K562 (cell line): ENCODE results near the gene ZDHHC18. TPM values are rescaled to one million over a fixed set of nuclear protein-coding genes. Genes with fewer than 3 reads are reported as not detected.

Experiments
- CBFA2T2 ChIP-seq: fragments of 450-650 bp; conservative IDR thresholded peaks from 2 replicates; pipeline ENCODE4 v1.6.1; 2017; ENCODE audit warnings: mild to moderate bottlenecking
- EP400 ChIP-seq: fragments of 450-650 bp; IDR thresholded peaks from 2 replicates; pipeline ENCODE4 v1.6.1; 2017; ENCODE audit warnings: antibody characterized with exemption, mild to moderate bottlenecking, moderate library complexity
- FOXP1 ChIP-seq: sonication (generic); formaldehyde crosslinking; IDR thresholded peaks from 2 replicates; pipeline ENCODE4 v1.8.0; 2022; ENCODE audit warnings: mild to moderate bottlenecking, missing genetic modification reagents
- NFIC ChIP-seq: fragments of 450-650 bp; IDR thresholded peaks from 2 replicates; pipeline ENCODE4 v1.6.1; 2017; ENCODE audit warnings: mild to moderate bottlenecking, inconsistent platforms
- OTX1 ChIP-seq: fragments of 450-650 bp; formaldehyde crosslinking; IDR thresholded peaks from 2 replicates; pipeline ENCODE4 v1.4.0; 2022; ENCODE audit warnings: mild to moderate bottlenecking
- POLR2AphosphoS5 ChIP-seq: IDR thresholded peaks from 2 replicates; pipeline ENCODE4 v1.6.1; 2011; ENCODE audit warnings: mild to moderate bottlenecking, low read depth, low read length, moderate library complexity; ENCODE audit not compliant: control insufficient read depth, insufficient read depth
- POLR2G ChIP-seq: fragments of 200-400 bp; formaldehyde crosslinking; IDR thresholded peaks from 2 replicates; pipeline ENCODE4 v1.6.1; 2017; ENCODE audit warnings: low read depth, mild to moderate bottlenecking, antibody characterized with exemption, low read length, moderate library complexity
- PYGO2 ChIP-seq: fragments of 450-650 bp; IDR thresholded peaks from 2 replicates; pipeline ENCODE4 v1.6.1; 2016; ENCODE audit warnings: mild to moderate bottlenecking, missing genetic modification characterization, moderate library complexity, missing compliant biosample characterization
- SRSF3 ChIP-seq: fragments of 200-400 bp; formaldehyde crosslinking; IDR thresholded peaks from 2 replicates; pipeline ENCODE4 v1.6.1; 2016; ENCODE audit warnings: mild to moderate bottlenecking, low read length, moderate library complexity; ENCODE audit not compliant: insufficient read depth
- STAG1 ChIP-seq: sonication (generic); formaldehyde crosslinking; IDR thresholded peaks from 2 replicates; pipeline ENCODE4 v1.5.0; 2020; ENCODE audit warnings: missing genetic modification reagents, borderline replicate concordance
- TCF7 ChIP-seq: sonication (generic); IDR thresholded peaks from 2 replicates; pipeline ENCODE4 v1.6.1; 2016; ENCODE audit warnings: antibody characterized with exemption, borderline replicate concordance
- THAP12 ChIP-seq: fragments of 250-450 bp; sonication (Bioruptor Pico); IDR thresholded peaks from 2 replicates; pipeline ENCODE4 v1.9.0; 2021; ENCODE audit warnings: mild to moderate bottlenecking, inconsistent platforms
- THRB ChIP-seq: fragments of 450-650 bp; formaldehyde crosslinking; conservative IDR thresholded peaks from 2 replicates; pipeline ENCODE4 v1.4.0; 2022; ENCODE audit warnings: mild to moderate bottlenecking, missing genetic modification characterization
- YY1 ChIP-seq, 3 experiments: IDR thresholded peaks; 2 replicates each; pipeline ENCODE4 v1.6.1; 2011; ENCODE audit warnings: low read length in 2 of 3, mild to moderate bottlenecking in 2 of 3, moderate library complexity in 2 of 3, borderline replicate concordance in 1 of 3, control low read depth in 1 of 3, low read depth in 1 of 3; ENCODE audit not compliant: insufficient read depth in 3 of 3, insufficient replicate concordance in 2 of 3, control insufficient read depth in 1 of 3, insufficient read length in 1 of 3; ENCODE audit errors: extremely low read depth in 1 of 3
- ZBTB26 ChIP-seq: fragments of 450-650 bp; formaldehyde crosslinking; IDR thresholded peaks from 2 replicates; pipeline ENCODE4 v1.4.0; 2022; ENCODE audit warnings: missing genetic modification characterization
- ZNF785 ChIP-seq: fragments of 250-450 bp; sonication (Bioruptor Pico); IDR thresholded peaks from 2 replicates; pipeline ENCODE4 v1.4.0; 2020; ENCODE audit warnings: mild to moderate bottlenecking
- polyA plus RNA-seq, 8 experiments: library from polyadenylated mRNA; depleted of rRNA in 4 of 8; stranded (reverse) in 5 of 8; unstranded in 3 of 8; fragments of >200 nt; fragmentation: Nextera tagmentation in 2 of 8; fragmentation: Illumina TruSeq in 1 of 8; extraction: Ambion mirVana in 2 of 8; extraction: Trizol in 1 of 8; gene quantifications; 2 replicates each; pipeline versions ENCODE4 v1.2.1 to v1.2.3, GENCODE V29; 2011 to 2014; ENCODE audit warnings: inconsistent platforms in 1 of 8, missing spikeins in 1 of 8
- total RNA-seq, 7 experiments: library from RNA; depleted of rRNA in 6 of 7; stranded (reverse); fragments of >200 nt in 6 of 7; fragmentation: Illumina TruSeq in 2 of 7; extraction: Trizol in 2 of 7; gene quantifications; 2 replicates each; pipeline versions ENCODE4 v1.2.1 to v1.2.3, GENCODE V29; 2011 to 2021; ENCODE audit warnings: low replicate concordance in 1 of 7
- TF ChIP-seq, protein P1 (sequence below), 2 experiments: fragments of 450-650 bp in 1 of 2; IDR thresholded peaks; 2 replicates each; pipeline ENCODE4 v1.6.1; 2011 to 2017; ENCODE audit warnings: low read depth in 2 of 2, antibody characterized with exemption in 1 of 2, borderline replicate concordance in 1 of 2, low read length in 1 of 2, mild to moderate bottlenecking in 1 of 2, mixed read lengths in 1 of 2; ENCODE audit not compliant: control insufficient read depth in 1 of 2

ZDHHC18 gene
- total and polyA plus RNA-seq, 9 of the 15 experiments (the other 6 are each of a cell fraction or from before 2014, with no cell fraction given) = 0.42 to 35.6 (median 15.8) TPM

DNA sequence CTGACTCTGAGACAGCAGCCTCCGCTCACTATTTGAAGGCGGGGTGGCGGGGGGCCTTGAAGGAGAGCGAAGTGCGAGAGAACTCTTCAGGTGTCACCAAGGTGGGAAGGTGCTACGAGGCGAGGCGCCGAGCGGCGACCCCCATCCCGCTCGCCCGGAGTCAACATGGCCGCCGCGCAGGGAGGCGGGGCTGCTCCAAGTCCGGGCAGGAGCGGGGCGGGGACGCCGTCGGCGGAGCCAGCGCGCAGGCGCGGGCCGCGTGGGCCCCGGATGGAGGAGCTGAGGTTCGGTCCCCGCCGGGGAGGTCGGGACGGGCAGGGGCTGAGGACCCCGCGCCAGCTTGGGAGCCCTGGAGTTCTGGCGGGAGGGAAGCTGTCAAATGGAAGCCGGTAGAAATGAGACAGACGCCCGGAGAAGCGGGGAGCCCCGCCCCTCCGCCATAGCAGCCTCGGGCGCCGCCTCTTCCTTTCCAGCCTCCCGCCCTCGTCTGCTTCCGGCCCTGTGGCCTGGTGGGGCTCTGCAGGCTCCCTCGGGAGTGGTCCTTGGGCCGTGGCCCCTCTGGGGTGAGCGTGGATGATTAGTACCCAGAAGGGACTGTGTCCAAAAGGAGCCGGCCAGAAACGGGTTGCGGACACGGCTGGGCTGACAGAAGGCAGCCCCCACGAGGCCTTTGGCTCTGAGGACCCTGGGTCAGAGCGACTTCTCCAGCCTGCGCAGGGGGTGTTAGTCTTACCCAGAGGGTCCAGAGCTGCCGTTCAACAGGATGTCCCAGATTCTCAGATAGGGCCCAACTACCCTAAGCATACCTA is 38.6 kb upstream of the ZDHHC18 start, which contains the start of gene PIGV (continued):
- peak; percentile 25; the same call in 1 of the 2 replicates for TF ChIP-seq ZBTB26
- TF ChIP-seq PYGO2 (tag) = no peak
- no peak for TF ChIP-seq CBFA2T2
- TF ChIP-seq EP400 = peak; percentile 86
- TF ChIP-seq TCF7 = 0 out of 2 replicates have a peak, but pooled peaks have one; percentile 21
- peak; percentile 22; the same call in 1 of the 2 replicates for TF ChIP-seq STAG1
- TF ChIP-seq POLR2G = peak; percentile 97
- TF ChIP-seq ZNF785 (CRISPR knock-in tag) = no peak
- peak; percentile 16 for TF ChIP-seq NFIC
- TF ChIP-seq THAP12 (CRISPR knock-in tag) = peak; percentile 70
- TF ChIP-seq, protein P1, sequence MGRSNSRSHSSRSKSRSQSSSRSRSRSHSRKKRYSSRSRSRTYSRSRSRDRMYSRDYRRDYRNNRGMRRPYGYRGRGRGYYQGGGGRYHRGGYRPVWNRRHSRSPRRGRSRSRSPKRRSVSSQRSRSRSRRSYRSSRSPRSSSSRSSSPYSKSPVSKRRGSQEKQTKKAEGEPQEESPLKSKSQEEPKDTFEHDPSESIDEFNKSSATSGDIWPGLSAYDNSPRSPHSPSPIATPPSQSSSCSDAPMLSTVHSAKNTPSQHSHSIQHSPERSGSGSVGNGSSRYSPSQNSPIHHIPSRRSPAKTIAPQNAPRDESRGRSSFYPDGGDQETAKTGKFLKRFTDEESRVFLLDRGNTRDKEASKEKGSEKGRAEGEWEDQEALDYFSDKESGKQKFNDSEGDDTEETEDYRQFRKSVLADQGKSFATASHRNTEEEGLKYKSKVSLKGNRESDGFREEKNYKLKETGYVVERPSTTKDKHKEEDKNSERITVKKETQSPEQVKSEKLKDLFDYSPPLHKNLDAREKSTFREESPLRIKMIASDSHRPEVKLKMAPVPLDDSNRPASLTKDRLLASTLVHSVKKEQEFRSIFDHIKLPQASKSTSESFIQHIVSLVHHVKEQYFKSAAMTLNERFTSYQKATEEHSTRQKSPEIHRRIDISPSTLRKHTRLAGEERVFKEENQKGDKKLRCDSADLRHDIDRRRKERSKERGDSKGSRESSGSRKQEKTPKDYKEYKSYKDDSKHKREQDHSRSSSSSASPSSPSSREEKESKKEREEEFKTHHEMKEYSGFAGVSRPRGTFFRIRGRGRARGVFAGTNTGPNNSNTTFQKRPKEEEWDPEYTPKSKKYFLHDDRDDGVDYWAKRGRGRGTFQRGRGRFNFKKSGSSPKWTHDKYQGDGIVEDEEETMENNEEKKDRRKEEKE (IDR thresholded peaks at IDR 0.05; ENCODE audit: borderline replicate concordance in 1 of 2, control insufficient read depth in 1 of 2, low read depth in 2 of 2, low read length in 1 of 2) = 0 out of 4 replicates have a peak, but pooled peaks of 1 of the 2 experiments have one; percentile 58
- peak; percentile 95 to 97 (median 97) for TF ChIP-seq YY1 (IDR thresholded peaks at IDR 0.05; ENCODE audit: borderline replicate concordance in 1 of 3, control insufficient read depth in 1 of 3, extremely low read depth in 1 of 3, insufficient read depth in 3 of 3, insufficient read length in 1 of 3, insufficient replicate concordance in 2 of 3, low read depth in 1 of 3, low read length in 2 of 3)
- 0 out of 2 replicates have a peak, but pooled peaks have one; percentile 24 for TF ChIP-seq THRB (CRISPR knock-in tag)
- TF ChIP-seq OTX1 (CRISPR knock-in tag) = 0 out of 2 replicates have a peak, but pooled peaks have one; percentile 12
- 0 out of 2 replicates have a peak, but pooled peaks have one; percentile 60 for TF ChIP-seq FOXP1 (CRISPR knock-in tag)
- no peak for TF ChIP-seq SRSF3
- peak; percentile 60 for TF ChIP-seq POLR2AphosphoS5
